HL-60 (cell line): ENCODE measurements around the gene SRGAP3.
"Not testable (repeated sequence)": the region's sequence is repeated elsewhere in the genome, so short reads cannot be mapped to it uniquely, and the experiment has no call there.

ENCODE experiments used
- DNase-seq, 2 experiments: peaks; one replicate each; pipeline ENCODE4 v3.0.0-alpha.2; 2010 to 2020; ENCODE audit warnings: low read depth in 1 of 2, low spot score in 1 of 2
- H3K27ac ChIP-seq: fragments of 250-450 bp; sonication (Bioruptor Pico); replicated peaks from 2 replicates; pipeline ENCODE4 v1.5.1; 2020; ENCODE audit warnings: mild to moderate bottlenecking, moderate library complexity
- H3K27me3 ChIP-seq: fragments of 250-450 bp; sonication (Bioruptor Pico); 2 replicates; pipeline ENCODE4 v1.5.1; 2021; ENCODE audit warnings: mild to moderate bottlenecking, moderate library complexity; ENCODE audit not compliant: insufficient read depth, poor library complexity, severe bottlenecking
- H3K4me3 ChIP-seq: replicated peaks from 2 replicates; pipeline ENCODE4 v1.5.1; 2011; ENCODE audit warnings: mild to moderate bottlenecking, control low read depth, low read length; ENCODE audit not compliant: insufficient read depth
- GABPA ChIP-seq: IDR thresholded peaks from 2 replicates; pipeline ENCODE4 v1.6.1; 2012; ENCODE audit warnings: low read depth
- POLR2AphosphoS5 ChIP-seq: IDR thresholded peaks from 2 replicates; pipeline ENCODE4 v1.6.1; 2012; ENCODE audit warnings: low read depth
- SPI1 ChIP-seq: IDR thresholded peaks from 2 replicates; pipeline ENCODE4 v1.6.1; 2012; ENCODE audit warnings: low read depth, mild to moderate bottlenecking, borderline replicate concordance
- TF ChIP-seq, protein P1 (sequence below): IDR thresholded peaks from one replicate; pipeline ENCODE4 v1.5.1; 2011; ENCODE audit warnings: low read length, control low read depth, inconsistent platforms; ENCODE audit not compliant: insufficient read depth
- TF ChIP-seq, protein P2 (sequence below): IDR thresholded peaks from 2 replicates; pipeline ENCODE4 v1.6.1; 2012; ENCODE audit warnings: low read depth; ENCODE audit not compliant: insufficient replicate concordance

The SRGAP3 gene

DNA sequence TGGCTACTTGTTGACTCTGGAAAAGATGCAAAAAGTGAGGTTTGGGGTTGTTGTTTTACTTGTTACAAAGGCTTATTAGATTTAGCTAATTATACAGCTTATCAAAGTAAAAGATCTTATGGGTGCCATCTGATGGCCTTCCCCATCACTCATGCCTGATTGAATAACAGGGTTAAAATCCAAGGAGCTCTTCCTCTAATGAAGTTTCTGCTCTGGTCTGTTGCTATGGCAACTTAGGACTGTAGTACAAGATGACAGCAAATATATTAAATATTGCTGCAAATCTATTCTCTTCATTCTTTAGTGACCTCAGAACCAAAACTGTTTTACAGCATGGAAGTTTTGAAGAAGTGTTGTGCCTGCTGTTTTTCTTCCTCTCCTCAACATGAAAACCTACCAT is 45.6 kb upstream of the SRGAP3 start:
- Histone ChIP-seq H3K4me3 (no peak overlapping the region), H3K27ac (no peak overlapping the region), H3K27me3 (peaks cover 2% of the 10 kb centered on the region)
- TF ChIP-seq POLR2AphosphoS5, result no peak
- TF ChIP-seq, protein P1, sequence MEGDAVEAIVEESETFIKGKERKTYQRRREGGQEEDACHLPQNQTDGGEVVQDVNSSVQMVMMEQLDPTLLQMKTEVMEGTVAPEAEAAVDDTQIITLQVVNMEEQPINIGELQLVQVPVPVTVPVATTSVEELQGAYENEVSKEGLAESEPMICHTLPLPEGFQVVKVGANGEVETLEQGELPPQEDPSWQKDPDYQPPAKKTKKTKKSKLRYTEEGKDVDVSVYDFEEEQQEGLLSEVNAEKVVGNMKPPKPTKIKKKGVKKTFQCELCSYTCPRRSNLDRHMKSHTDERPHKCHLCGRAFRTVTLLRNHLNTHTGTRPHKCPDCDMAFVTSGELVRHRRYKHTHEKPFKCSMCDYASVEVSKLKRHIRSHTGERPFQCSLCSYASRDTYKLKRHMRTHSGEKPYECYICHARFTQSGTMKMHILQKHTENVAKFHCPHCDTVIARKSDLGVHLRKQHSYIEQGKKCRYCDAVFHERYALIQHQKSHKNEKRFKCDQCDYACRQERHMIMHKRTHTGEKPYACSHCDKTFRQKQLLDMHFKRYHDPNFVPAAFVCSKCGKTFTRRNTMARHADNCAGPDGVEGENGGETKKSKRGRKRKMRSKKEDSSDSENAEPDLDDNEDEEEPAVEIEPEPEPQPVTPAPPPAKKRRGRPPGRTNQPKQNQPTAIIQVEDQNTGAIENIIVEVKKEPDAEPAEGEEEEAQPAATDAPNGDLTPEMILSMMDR, result no peak
- no peak for TF ChIP-seq SPI1
- no peak for TF ChIP-seq GABPA
- TF ChIP-seq, protein P2, sequence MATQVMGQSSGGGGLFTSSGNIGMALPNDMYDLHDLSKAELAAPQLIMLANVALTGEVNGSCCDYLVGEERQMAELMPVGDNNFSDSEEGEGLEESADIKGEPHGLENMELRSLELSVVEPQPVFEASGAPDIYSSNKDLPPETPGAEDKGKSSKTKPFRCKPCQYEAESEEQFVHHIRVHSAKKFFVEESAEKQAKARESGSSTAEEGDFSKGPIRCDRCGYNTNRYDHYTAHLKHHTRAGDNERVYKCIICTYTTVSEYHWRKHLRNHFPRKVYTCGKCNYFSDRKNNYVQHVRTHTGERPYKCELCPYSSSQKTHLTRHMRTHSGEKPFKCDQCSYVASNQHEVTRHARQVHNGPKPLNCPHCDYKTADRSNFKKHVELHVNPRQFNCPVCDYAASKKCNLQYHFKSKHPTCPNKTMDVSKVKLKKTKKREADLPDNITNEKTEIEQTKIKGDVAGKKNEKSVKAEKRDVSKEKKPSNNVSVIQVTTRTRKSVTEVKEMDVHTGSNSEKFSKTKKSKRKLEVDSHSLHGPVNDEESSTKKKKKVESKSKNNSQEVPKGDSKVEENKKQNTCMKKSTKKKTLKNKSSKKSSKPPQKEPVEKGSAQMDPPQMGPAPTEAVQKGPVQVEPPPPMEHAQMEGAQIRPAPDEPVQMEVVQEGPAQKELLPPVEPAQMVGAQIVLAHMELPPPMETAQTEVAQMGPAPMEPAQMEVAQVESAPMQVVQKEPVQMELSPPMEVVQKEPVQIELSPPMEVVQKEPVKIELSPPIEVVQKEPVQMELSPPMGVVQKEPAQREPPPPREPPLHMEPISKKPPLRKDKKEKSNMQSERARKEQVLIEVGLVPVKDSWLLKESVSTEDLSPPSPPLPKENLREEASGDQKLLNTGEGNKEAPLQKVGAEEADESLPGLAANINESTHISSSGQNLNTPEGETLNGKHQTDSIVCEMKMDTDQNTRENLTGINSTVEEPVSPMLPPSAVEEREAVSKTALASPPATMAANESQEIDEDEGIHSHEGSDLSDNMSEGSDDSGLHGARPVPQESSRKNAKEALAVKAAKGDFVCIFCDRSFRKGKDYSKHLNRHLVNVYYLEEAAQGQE, result no peak
- DNase-seq, result no peak

DNA sequence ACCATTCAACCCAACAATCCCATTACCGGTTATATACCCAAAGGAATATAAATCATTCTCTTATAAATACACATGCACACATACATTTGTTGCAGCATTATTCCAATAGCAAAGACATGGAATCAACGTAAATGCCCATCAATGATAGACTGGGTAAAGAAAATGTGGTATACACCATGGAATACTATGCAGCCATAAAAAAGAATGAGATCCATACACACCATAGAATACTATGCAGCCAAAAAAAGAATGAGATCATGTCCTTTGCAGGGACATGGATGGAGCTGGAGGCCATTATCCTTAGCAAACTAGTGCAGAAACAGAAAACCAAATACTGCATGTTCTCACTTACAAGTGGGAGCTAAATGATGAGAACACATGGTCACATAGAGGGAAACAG is 44.5 kb upstream of the SRGAP3 start:
- not testable (repeated sequence) for H3K4me3 ChIP-seq, DNase-seq, H3K27me3 ChIP-seq, H3K27ac ChIP-seq

DNA sequence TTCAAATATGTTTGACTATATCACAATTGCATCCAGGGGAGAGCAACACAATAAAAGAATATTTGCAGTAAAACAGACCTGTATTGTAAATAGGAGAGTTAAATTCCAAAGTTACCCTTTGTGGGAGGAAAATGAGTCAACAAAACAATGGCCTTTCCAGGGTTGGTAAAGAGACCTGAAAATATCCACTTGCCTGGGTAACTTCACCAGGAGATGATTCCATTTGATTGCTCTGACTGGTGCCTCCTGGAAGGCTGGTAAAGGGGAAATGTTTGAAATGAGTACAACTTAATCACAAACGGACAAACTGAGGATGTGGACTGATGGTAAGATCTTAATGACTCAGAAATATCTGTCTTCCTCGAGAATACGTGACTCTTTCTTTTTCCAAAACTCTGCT is 43.6 kb upstream of the SRGAP3 start:
- no peak overlapping the region for H3K4me3 ChIP-seq
- peaks cover 2% of the 10 kb centered on the region for H3K27me3 ChIP-seq
- TF ChIP-seq GABPA (no peak), SPI1 (no peak), POLR2AphosphoS5 (no peak)
- TF ChIP-seq, protein P1, result no peak
- TF ChIP-seq, protein P2, result no peak
- DNase-seq, result no peak
- no peak overlapping the region for H3K27ac ChIP-seq

DNA sequence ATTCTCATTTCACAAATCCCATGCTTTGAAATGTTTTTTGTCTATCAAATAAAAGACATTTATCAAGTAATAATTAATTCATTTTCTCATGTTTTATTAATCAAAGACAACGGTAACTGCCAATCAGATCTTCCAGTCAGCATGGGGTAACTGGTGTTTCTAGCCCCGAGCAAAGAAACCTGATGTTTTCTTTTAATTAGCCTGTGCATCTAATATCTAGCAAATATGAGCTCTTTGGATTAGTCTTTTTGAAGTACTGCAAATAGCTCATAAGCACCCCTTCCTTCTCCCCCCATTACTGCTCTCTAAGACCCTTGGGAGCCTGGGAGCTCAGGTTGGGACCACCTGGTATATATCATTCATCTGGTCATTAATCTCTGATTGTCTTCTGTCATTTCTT is 43.1 kb upstream of the SRGAP3 start:
- DNase-seq, result no peak
- no peak for TF ChIP-seq GABPA
- TF ChIP-seq, protein P1, result no peak
- TF ChIP-seq, protein P2, result no peak
- no peak for TF ChIP-seq POLR2AphosphoS5
- no peak for TF ChIP-seq SPI1
- Histone ChIP-seq H3K27me3 (peaks cover 2% of the 10 kb centered on the region), H3K4me3 (no peak overlapping the region), H3K27ac (no peak overlapping the region)
